Spinal cord (tissue), 10 donors: ENCODE results near the gene ABTB2. TPM values are rescaled to one million over a fixed set of nuclear protein-coding genes. Genes with fewer than 3 reads are reported as not detected.

Experiments
- DNase-seq, 6 donors: peaks; one replicate each; pipeline versions ENCODE4 v3.0.0 to v3.0.0-alpha.2; 2013 to 2015; ENCODE audit warnings: low spot score in 6 of 6, low read depth in 4 of 6
- H3K27ac ChIP-seq: one replicate; pipeline ENCODE4 v1.5.1; 2013; ENCODE audit warnings: low read depth, low read length, control low read depth
- H3K27me3 ChIP-seq: one replicate; pipeline ENCODE4 v1.6.1; 2013; ENCODE audit warnings: low read length; ENCODE audit not compliant: control insufficient read depth, insufficient read depth
- H3K36me3 ChIP-seq: one replicate; pipeline ENCODE4 v1.6.1; 2013; ENCODE audit warnings: low read length; ENCODE audit not compliant: control insufficient read depth, insufficient read depth
- H3K4me1 ChIP-seq: one replicate; pipeline ENCODE4 v1.6.1; 2013; ENCODE audit warnings: low read length; ENCODE audit not compliant: control insufficient read depth, insufficient read depth
- H3K4me3 ChIP-seq: one replicate; pipeline ENCODE4 v1.5.1; 2013; ENCODE audit warnings: low read depth, low read length, control low read depth
- H3K9me3 ChIP-seq: one replicate; pipeline ENCODE4 v1.6.1; 2013; ENCODE audit warnings: low read length; ENCODE audit not compliant: control insufficient read depth, insufficient read depth
- WGBS: methylation state at CpG from one replicate; pipeline ENCODE4 v1.1.5; 2013; ENCODE audit warnings: missing lambda C conversion rate; ENCODE audit not compliant: insufficient coverage; 5-methylcytosine and 5-hydroxymethylcytosine counted together
- polyA plus RNA-seq, 2 donors: library from polyadenylated mRNA; unstranded; fragments of 120-200 nt; gene quantifications; one replicate each; pipeline ENCODE4 v1.2.1, GENCODE V29; 2013; ENCODE audit not compliant: insufficient read length in 2 of 2
- total RNA-seq, 2 donors: library from RNA; depleted of rRNA in 1 of 2; stranded (reverse); fragments of 120-200 nt in 1 of 2; fragments of >200 nt in 1 of 2; gene quantifications; one replicate each; pipeline versions ENCODE4 v1.2.3 to v1.2.4, GENCODE V29; 2013 to 2014
- donor health status: healthy.

Gene ABTB2
- total and polyA plus RNA-seq, 4 donors = 4.0 to 16.8 (median 9.4) TPM

GRCh38 chr11:34345540-34345876, 12.3 kb downstream of the ABTB2 start:
- H3K27ac ChIP-seq = no peak overlapping the region
- H3K4me3 ChIP-seq = no peak overlapping the region
- WGBS = 64% methylated on average over 1 of the region's 3 CpGs
- peaks cover 25% of the 10 kb centered on the region for H3K4me1 ChIP-seq
- no peaks in the 10 kb centered on the region for H3K36me3 ChIP-seq
- no peaks in the 10 kb centered on the region for H3K9me3 ChIP-seq
- DNase-seq = no peak
- H3K27me3 ChIP-seq = no peaks in the 10 kb centered on the region

- no peaks in the 10 kb centered on the region for H3K36me3 ChIP-seq
- 87% methylated on average over 6 of the region's 8 CpGs for WGBS
- no peak for DNase-seq
- H3K27me3 ChIP-seq = no peaks in the 10 kb centered on the region
- H3K27ac ChIP-seq = no peak overlapping the region
- H3K4me3 ChIP-seq = no peak overlapping the region
- peaks cover 25% of the 10 kb centered on the region for H3K4me1 ChIP-seq
- H3K9me3 ChIP-seq = no peaks in the 10 kb centered on the region
These were observed 12.9 kb downstream of the ABTB2 start for GRCh38 chr11:34344768-34345539.

- Histone ChIP-seq H3K36me3 (no peaks in the 10 kb centered on the region), H3K4me3 (no peak overlapping the region), H3K4me1 (peaks cover 25% of the 10 kb centered on the region), H3K27me3 (no peaks in the 10 kb centered on the region), H3K9me3 (no peaks in the 10 kb centered on the region), H3K27ac (no peak overlapping the region)
- WGBS = 80% methylated on average over 1 of the region's 6 CpGs
- DNase-seq = no peak
These were observed 13.4 kb downstream of the ABTB2 start for GRCh38 chr11:34344410-34344767.

GRCh38 chr11:34343686-34344085, 14.1 kb downstream of the ABTB2 start:
- Histone ChIP-seq H3K4me1 (peaks cover 23% of the 10 kb centered on the region), H3K27me3 (no peaks in the 10 kb centered on the region), H3K27ac (no peak overlapping the region), H3K4me3 (no peak overlapping the region), H3K9me3 (no peaks in the 10 kb centered on the region), H3K36me3 (no peaks in the 10 kb centered on the region)
- no peak for DNase-seq
- WGBS = 98% methylated on average over 6 of the region's 6 CpGs

- Histone ChIP-seq H3K9me3 (no peaks in the 10 kb centered on the region), H3K4me3 (no peak overlapping the region), H3K36me3 (no peaks in the 10 kb centered on the region), H3K4me1 (peaks cover 23% of the 10 kb centered on the region), H3K27me3 (no peaks in the 10 kb centered on the region), H3K27ac (no peak overlapping the region)
- no peak for DNase-seq
- WGBS = 100% methylated on average over 1 of the region's 3 CpGs
These were observed 14.7 kb downstream of the ABTB2 start for GRCh38 chr11:34343153-34343552.

- peak in 2 of 6 donors; percentile 53 to 67 for DNase-seq
- WGBS = 41% methylated on average over 4 of the region's 6 CpGs
- H3K4me3 ChIP-seq = no peak overlapping the region
- no peaks in the 10 kb centered on the region for H3K9me3 ChIP-seq
- H3K36me3 ChIP-seq = no peaks in the 10 kb centered on the region
- H3K4me1 ChIP-seq = peaks cover 23% of the 10 kb centered on the region
- no peaks in the 10 kb centered on the region for H3K27me3 ChIP-seq
- peak overlapping the region; percentile 37 for H3K27ac ChIP-seq
These were observed 15.8 kb downstream of the ABTB2 start for GRCh38 chr11:34341931-34342533.

GRCh38 chr11:34341096-34341495, 16.7 kb downstream of the ABTB2 start:
- no peaks in the 10 kb centered on the region for H3K36me3 ChIP-seq
- no peak overlapping the region for H3K27ac ChIP-seq
- 86% methylated on average over 2 of the region's 3 CpGs for WGBS
- no peak for DNase-seq
- no peak overlapping the region for H3K4me3 ChIP-seq
- no peaks in the 10 kb centered on the region for H3K27me3 ChIP-seq
- peaks cover 17% of the 10 kb centered on the region for H3K4me1 ChIP-seq
- no peaks in the 10 kb centered on the region for H3K9me3 ChIP-seq

GRCh38 chr11:34340653-34341052, 17.2 kb downstream of the ABTB2 start:
- no peak for DNase-seq
- Histone ChIP-seq H3K27ac (no peak overlapping the region), H3K9me3 (no peaks in the 10 kb centered on the region), H3K27me3 (no peaks in the 10 kb centered on the region), H3K4me1 (peaks cover 13% of the 10 kb centered on the region), H3K4me3 (no peak overlapping the region), H3K36me3 (no peaks in the 10 kb centered on the region)
- 91% methylated on average over 1 of the region's 1 CpG for WGBS

GRCh38 chr11:34339149-34340064, 18.4 kb downstream of the ABTB2 start:
- 87% methylated on average over 3 of the region's 7 CpGs for WGBS
- Histone ChIP-seq H3K4me3 (no peak overlapping the region), H3K4me1 (peaks cover 5% of the 10 kb centered on the region), H3K27ac (no peak overlapping the region), H3K36me3 (no peaks in the 10 kb centered on the region), H3K27me3 (no peaks in the 10 kb centered on the region), H3K9me3 (no peaks in the 10 kb centered on the region)
- DNase-seq = peak in 1 of 6 donors; percentile 67
